Adrenal gland (tissue), 12 donors: ENCODE data around the gene ITGA3. TPM values are rescaled to one million over a fixed set of nuclear protein-coding genes. Genes with fewer than 3 reads are reported as not detected.
"Not testable (repeated sequence)": the region's sequence is repeated elsewhere in the genome, so short reads cannot be mapped to it uniquely, and the experiment has no call there.

ENCODE experiments used
- DNase-seq, 7 donors: peaks; one replicate each; pipeline ENCODE4 v3.0.0-alpha.2; 2019 to 2020
- H3K27ac ChIP-seq, 5 donors: fragments of 200-600 bp; sonication (generic) in 4 of 5; 1 replicate in 3 of 5; 2 replicates in 2 of 5; pipeline versions ENCODE4 v1.5.1 to v1.8.0; 2016 to 2020; ENCODE audit warnings: mild to moderate bottlenecking in 1 of 5
- H3K27me3 ChIP-seq: fragments of 200-600 bp; 2 replicates; pipeline ENCODE4 v1.8.0; 2021
- H3K36me3 ChIP-seq, 2 donors: fragments of 200-600 bp; replicated peaks in 1 of 2; 1 replicate in 1 of 2; 2 replicates in 1 of 2; pipeline versions ENCODE4 v1.5.1 to v1.8.0; 2018 to 2022
- H3K4me1 ChIP-seq, 2 donors: fragments of 200-600 bp; replicated peaks in 1 of 2; 1 replicate in 1 of 2; 2 replicates in 1 of 2; pipeline versions ENCODE4 v1.5.1 to v1.8.0; 2018 to 2021
- H3K4me3 ChIP-seq, 4 donors: fragments of 200-600 bp; sonication (generic) in 3 of 4; one replicate each; pipeline ENCODE4 v1.5.1; 2016 to 2018
- H3K9me3 ChIP-seq, 3 donors: fragments of 200-600 bp; sonication (generic) in 1 of 3; replicated peaks in 1 of 3; 1 replicate in 2 of 3; 2 replicates in 1 of 3; pipeline versions ENCODE4 v1.5.1 to v1.8.0; 2016 to 2021
- CTCF ChIP-seq, 6 experiments: fragments of 450-650 bp in 4 of 6; fragments of 200-600 bp in 2 of 6; sonication (generic) in 1 of 6; IDR thresholded peaks; 1 replicate in 5 of 6; 2 replicates in 1 of 6; pipeline versions ENCODE4 v1.5.1 to v1.8.0; 2016 to 2021; ENCODE audit warnings: antibody characterized with exemption in 6 of 6, mild to moderate bottlenecking in 2 of 6, moderate library complexity in 1 of 6
- POLR2A ChIP-seq, 2 donors: fragments of 450-650 bp; IDR thresholded peaks; one replicate each; pipeline ENCODE4 v1.6.1; 2017; ENCODE audit warnings: antibody characterized with exemption in 2 of 2, mild to moderate bottlenecking in 2 of 2, moderate library complexity in 1 of 2
- WGBS, 4 donors: extraction: QIAGEN DNeasy Blood & Tissue Kit in 2 of 4; methylation state at CpG; one replicate each; pipeline versions ENCODE4 v1.1.5 to v1.1.7; 2013 to 2017; 5-methylcytosine and 5-hydroxymethylcytosine counted together
- intact Hi-C, 2 donors: fragments of 100-400 bp; cut with DNase I; formaldehyde crosslinking; loops; one replicate each; pipeline versions ENCODE4 v1.14.1 to v1.15.0; 2022 to 2023
- polyA plus RNA-seq, 3 donors: library from polyadenylated mRNA; stranded (reverse); fragments of 200-250 nt in 2 of 3; fragments of 350-450 nt in 1 of 3; fragmentation: Illumina TruSeq in 1 of 3; extraction: RNeasy Lipid Tissue Mini Kit (QIAGEN cat#74804) in 1 of 3; gene quantifications; one replicate each; pipeline ENCODE4 v1.2.3, GENCODE V29; 2013 to 2014
- total RNA-seq, 9 donors: library from RNA; depleted of rRNA in 4 of 9; stranded (reverse); fragments of >200 nt in 4 of 9; fragments of 120-200 nt in 1 of 9; fragmentation: NEBNext Ultra II Directional in 1 of 9; extraction: Animal tissue kit (Norgen Biotek cat#: 25700) in 1 of 9; gene quantifications; one replicate each; pipeline versions ENCODE4 v1.1.0 to v1.2.4, GENCODE V29; 2013 to 2023
- donor health status: healthy with polysubstance abuse.
- donor health status: Bipolar disorder and iron deficiency.
- donor health status: DM: yes; HTN: yes; CAD: no.
- donor health status: DM: no; HTN: no; CAD: no.
- donor health status: DM: no; HTN: no; CAD: no.
- donor health status: DM: yes; HTN: yes; CAD: no.

Gene ITGA3
- total and polyA plus RNA-seq, 12 donors, result 20.9 to 206 (median 131) TPM

DNA sequence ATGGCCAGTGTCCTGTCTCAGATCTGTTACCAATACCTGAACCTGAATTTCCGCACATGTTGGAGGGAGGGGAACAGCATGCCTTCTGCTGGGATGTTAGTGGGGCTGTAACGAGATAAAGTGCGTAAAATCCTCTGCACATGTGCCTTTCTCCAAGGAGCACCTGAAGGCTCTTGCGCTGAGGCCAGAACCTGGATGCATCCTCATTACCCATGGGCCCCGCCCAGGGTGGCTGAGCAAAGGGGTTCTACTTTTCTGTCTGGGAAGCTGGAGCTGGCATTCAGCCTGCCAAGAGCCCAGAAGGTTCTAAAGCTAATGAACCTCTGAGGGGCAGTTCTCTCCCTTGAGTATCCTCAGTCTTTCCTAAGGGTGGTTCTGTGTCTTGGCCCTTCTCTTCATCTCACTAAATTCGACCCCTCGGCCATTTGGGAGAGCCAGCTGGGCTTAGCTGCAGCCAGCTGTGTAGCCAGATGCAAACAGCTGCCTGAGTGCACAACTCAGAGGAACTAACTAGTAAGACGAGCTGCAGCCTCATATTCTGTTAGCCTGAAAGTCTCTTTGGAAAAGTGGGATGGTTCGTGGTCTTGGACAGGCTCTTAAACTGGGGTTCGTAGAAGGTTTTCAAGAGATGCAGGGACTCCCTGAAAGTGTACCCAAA lies 2.5 kb downstream of the ITGA3 start:
- WGBS, 4 donors, result 81 to 88% (median 82%) methylated on average over 5 to 10 of the region's 10 CpGs
- intact Hi-C loops, result no loop called here
- peaks cover 70 to 85% of the 10 kb centered on the region in 2 donors for H3K4me1 ChIP-seq
- TF ChIP-seq POLR2A (IDR thresholded peaks at IDR 0.05) (no peak), CTCF (IDR thresholded peaks at IDR 0.05) (no peak)
- peak overlapping the region in 1 of 4 donors; percentile 74 for H3K4me3 ChIP-seq
- no peaks in the 10 kb centered on the region for H3K27me3 ChIP-seq
- DNase-seq, result peak in 1 of 7 donors; percentile 10
- no peaks in the 10 kb centered on the region for H3K36me3 ChIP-seq
- H3K9me3 ChIP-seq, result no peaks in the 10 kb centered on the region
- peak overlapping the region in 4 of 5 donors; percentile 85 to 94 (median 92) for H3K27ac ChIP-seq

DNA sequence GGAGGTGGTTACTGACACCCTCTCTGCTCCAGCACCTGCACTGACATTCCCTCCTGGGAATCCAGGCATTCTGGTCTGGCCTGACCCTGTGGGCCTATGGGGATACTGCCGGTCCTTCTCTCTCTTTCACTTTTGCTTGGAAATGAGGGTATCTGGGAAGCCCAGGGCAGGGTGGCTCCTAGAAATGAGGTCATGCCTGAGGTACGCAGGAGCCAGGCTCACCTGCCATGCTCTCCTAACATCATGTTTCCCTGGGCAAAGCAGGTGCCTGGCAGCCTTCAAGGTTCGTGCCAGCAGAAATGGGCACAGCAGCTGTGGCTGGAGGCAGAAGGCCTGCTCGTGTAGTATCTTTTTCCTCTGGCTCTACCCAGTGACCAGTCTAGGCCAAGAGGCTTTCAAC lies 3.3 kb downstream of the ITGA3 start:
- 28 to 40% (median 35%) methylated on average over 3 to 4 of the region's 4 CpGs for WGBS, 4 donors
- Histone ChIP-seq H3K27me3 (no peaks in the 10 kb centered on the region), H3K9me3 (no peaks in the 10 kb centered on the region), H3K27ac (peak overlapping the region; percentile 22 to 94 (median 91)), H3K36me3 (no peaks in the 10 kb centered on the region), H3K4me1 (peaks cover 74 to 85% of the 10 kb centered on the region in 2 donors), H3K4me3 (no peak overlapping the region)
- peak in 1 of 7 donors; percentile 25 for DNase-seq
- no peak for TF ChIP-seq CTCF (IDR thresholded peaks at IDR 0.05)
- no peak for TF ChIP-seq POLR2A (IDR thresholded peaks at IDR 0.05)
- intact Hi-C loops, result no loop called here

DNA sequence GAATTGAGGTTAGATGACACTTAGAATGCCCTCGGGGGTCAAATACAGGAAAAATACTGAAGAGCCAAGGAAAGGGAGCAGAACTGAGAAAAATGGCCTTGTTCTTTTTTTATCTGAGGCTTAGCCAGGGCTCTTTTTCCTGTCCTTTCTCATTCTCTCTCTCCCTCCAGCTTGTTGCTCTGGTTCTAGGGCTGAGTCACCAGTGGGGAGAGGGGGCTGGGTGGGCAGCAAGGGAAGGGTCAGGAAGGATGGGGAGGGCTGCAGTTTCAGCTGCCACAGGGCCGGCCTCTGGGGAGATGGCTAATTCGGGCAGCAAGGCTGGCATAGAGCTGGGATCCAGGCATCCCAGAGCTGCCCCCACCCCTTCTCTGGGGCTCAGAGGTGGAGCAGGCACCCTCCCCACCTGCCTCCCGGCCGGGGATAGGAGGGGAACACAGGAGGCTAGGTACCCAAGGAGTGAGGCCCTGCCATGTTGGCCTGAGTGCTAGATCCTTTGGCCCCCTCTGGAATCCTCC lies 3.9 kb downstream of the ITGA3 start:
- peak overlapping the region; percentile 22 to 94 (median 91) for H3K27ac ChIP-seq
- no peak overlapping the region for H3K4me3 ChIP-seq
- peaks cover 80 to 87% of the 10 kb centered on the region in 2 donors for H3K4me1 ChIP-seq
- H3K9me3 ChIP-seq, result no peaks in the 10 kb centered on the region
- no peaks in the 10 kb centered on the region for H3K27me3 ChIP-seq
- intact Hi-C loops, result no loop called here
- TF ChIP-seq CTCF (IDR thresholded peaks at IDR 0.05), result no peak
- no peak for TF ChIP-seq POLR2A (IDR thresholded peaks at IDR 0.05)
- peak in 6 of 7 donors; percentile 47 to 74 (median 62) for DNase-seq
- H3K36me3 ChIP-seq, result no peaks in the 10 kb centered on the region
- WGBS, 4 donors, result 23 to 37% (median 27%) methylated on average over 3 to 5 of the region's 5 CpGs

DNA sequence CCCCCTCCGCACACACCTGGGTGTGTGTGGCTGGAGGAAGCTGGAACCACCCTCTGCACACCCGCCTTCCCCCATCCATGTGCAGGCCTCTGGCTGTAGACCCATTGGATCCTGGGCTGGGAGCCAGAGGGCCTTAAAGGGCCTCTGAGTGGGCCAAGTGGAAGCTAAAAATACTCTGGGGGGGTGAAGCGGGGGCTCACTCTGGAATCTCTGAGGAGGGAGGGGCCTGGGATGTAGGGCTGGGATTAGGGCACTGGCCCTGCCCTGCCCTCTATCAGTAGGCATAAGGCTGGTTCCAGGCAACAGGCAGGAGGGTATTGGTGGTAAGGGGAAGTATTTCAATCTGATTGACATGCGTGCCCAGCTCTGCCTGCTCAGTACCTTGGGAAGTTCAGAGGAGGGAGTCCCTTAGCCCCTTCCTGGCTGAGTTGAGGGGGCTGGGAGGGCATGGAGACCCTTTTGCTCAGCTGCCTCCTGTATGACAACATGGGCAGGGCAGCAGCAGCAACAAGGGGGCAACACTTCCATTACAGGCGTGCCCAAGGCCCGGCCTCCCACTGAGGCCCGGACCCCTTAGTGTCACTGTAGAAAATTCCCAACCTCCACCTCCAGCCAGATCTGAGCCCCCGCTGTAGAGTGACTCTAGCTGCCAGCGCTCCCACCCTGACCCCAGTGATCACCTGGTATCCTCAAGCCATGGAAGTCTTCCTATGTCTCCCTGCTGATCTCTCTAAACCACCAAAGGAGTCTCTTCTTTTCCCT lies 5.2 kb downstream of the ITGA3 start:
- Histone ChIP-seq H3K27ac (peak overlapping the region in 4 of 5 donors; percentile 85 to 94 (median 92)), H3K4me1 (peaks cover 81 to 92% of the 10 kb centered on the region in 2 donors), H3K36me3 (no peaks in the 10 kb centered on the region), H3K4me3 (peak overlapping the region in 1 of 4 donors; percentile 18), H3K27me3 (no peaks in the 10 kb centered on the region), H3K9me3 (no peaks in the 10 kb centered on the region)
- peak; percentile 67 to 92 (median 89) for DNase-seq
- intact Hi-C loops, result no loop called here
- WGBS, 4 donors, result 70 to 85% (median 79%) methylated on average over 7 to 9 of the region's 9 CpGs
- TF ChIP-seq CTCF (IDR thresholded peaks at IDR 0.05), result no peak
- peak in 1 of 2 donors; percentile 52 for TF ChIP-seq POLR2A (IDR thresholded peaks at IDR 0.05)

DNA sequence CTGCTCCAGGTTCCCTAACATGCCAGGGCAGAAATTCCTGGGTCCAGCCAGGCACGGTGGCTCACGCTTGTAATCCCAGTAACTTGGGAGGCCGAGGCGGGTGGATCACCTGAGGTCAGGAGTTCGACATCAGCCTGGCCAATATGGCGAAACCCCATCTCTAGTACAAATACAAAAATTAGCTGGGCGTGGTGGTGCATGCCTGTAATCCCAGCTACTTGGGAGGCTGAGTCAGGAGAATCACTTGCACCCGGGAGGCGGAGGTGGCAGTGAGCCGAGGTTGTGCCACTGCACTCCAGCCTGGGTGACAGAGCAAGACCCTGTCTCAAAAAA lies 5.8 kb downstream of the ITGA3 start:
- H3K27ac ChIP-seq, result peak overlapping the region in 4 of 5 donors; percentile 85 to 94 (median 92)
- H3K9me3 ChIP-seq, H3K27me3 ChIP-seq, H3K4me3 ChIP-seq, intact Hi-C loops, H3K36me3 ChIP-seq: not testable (repeated sequence)
- DNase-seq, result peak in 1 of 7 donors; percentile 10
- H3K4me1 ChIP-seq, result peaks cover 79 to 89% of the 10 kb centered on the region in 2 donors
- 88 to 100% (median 91%) methylated on average over 10 of the region's 10 CpGs for WGBS, 4 donors
